Neuronal stem cell (in vitro differentiated cells): ENCODE measurements around the gene STEAP3.

Experiments
- DNase-seq: peaks from one replicate; pipeline ENCODE4 v3.0.0-alpha.2; 2013; ENCODE audit warnings: low spot score
- H2AFZ ChIP-seq: one replicate; pipeline ENCODE4 v1.6.1; 2013; ENCODE audit warnings: mild to moderate bottlenecking, low read length, inconsistent platforms
- H2AK5ac ChIP-seq: 2 replicates; pipeline ENCODE4 v1.6.1; 2013; ENCODE audit warnings: low read depth, mild to moderate bottlenecking, inconsistent platforms, low read length, moderate library complexity, mixed read lengths
- H2BK120ac ChIP-seq: 2 replicates; pipeline ENCODE4 v1.6.1; 2013; ENCODE audit warnings: low read depth, mild to moderate bottlenecking, inconsistent platforms, low read length, moderate library complexity, mixed read lengths
- H2BK12ac ChIP-seq: one replicate; pipeline ENCODE4 v1.6.1; 2013; ENCODE audit warnings: low read length, inconsistent platforms
- H2BK15ac ChIP-seq: 2 replicates; pipeline ENCODE4 v1.6.1; 2013; ENCODE audit warnings: mild to moderate bottlenecking, low read length, inconsistent platforms, mixed read lengths
- H2BK5ac ChIP-seq: one replicate; pipeline ENCODE4 v1.6.1; 2013; ENCODE audit warnings: inconsistent platforms, mild to moderate bottlenecking, low read length, moderate library complexity
- H3K14ac ChIP-seq: one replicate; pipeline ENCODE4 v1.6.1; 2013; ENCODE audit warnings: low read length, inconsistent platforms
- H3K18ac ChIP-seq: 2 replicates; pipeline ENCODE4 v1.6.1; 2013; ENCODE audit warnings: low read length, inconsistent platforms
- H3K23ac ChIP-seq: 2 replicates; pipeline ENCODE4 v1.6.1; 2013; ENCODE audit warnings: low read depth, mild to moderate bottlenecking, mixed read lengths, low read length, inconsistent platforms; ENCODE audit not compliant: poor library complexity
- H3K27ac ChIP-seq: replicated peaks from 3 replicates; pipeline ENCODE4 v1.5.1; 2013; ENCODE audit warnings: low read length, inconsistent platforms
- H3K27me3 ChIP-seq, 3 experiments: 2 replicates each; pipeline ENCODE4 v1.6.1; 2013; ENCODE audit warnings: low read length in 3 of 3, mild to moderate bottlenecking in 2 of 3, inconsistent platforms in 1 of 3, low read depth in 1 of 3, mixed read lengths in 1 of 3, moderate library complexity in 1 of 3; ENCODE audit not compliant: control insufficient read depth in 3 of 3, insufficient read depth in 3 of 3
- H3K36me3 ChIP-seq, 2 donors: replicated peaks in 1 of 2; 2 replicates each; pipeline ENCODE4 v1.6.1; 2013; ENCODE audit warnings: low read length in 2 of 2; ENCODE audit not compliant: control insufficient read depth in 2 of 2, insufficient read depth in 2 of 2
- H3K4ac ChIP-seq: 2 replicates; pipeline ENCODE4 v1.6.1; 2013; ENCODE audit warnings: inconsistent platforms, mild to moderate bottlenecking, low read length, moderate library complexity
- H3K4me1 ChIP-seq, 2 donors: 1 replicate in 1 of 2; 2 replicates in 1 of 2; pipeline ENCODE4 v1.6.1; 2013; ENCODE audit warnings: low read length in 2 of 2, low read depth in 1 of 2; ENCODE audit not compliant: control insufficient read depth in 2 of 2, insufficient read depth in 1 of 2
- H3K4me2 ChIP-seq: one replicate; pipeline ENCODE4 v1.6.1; 2013; ENCODE audit warnings: mild to moderate bottlenecking, low read length, inconsistent platforms; ENCODE audit not compliant: insufficient read depth, poor library complexity, severe bottlenecking
- H3K4me3 ChIP-seq, 2 donors: 2 replicates each; pipeline ENCODE4 v1.5.1; 2013; ENCODE audit warnings: low read length in 2 of 2, mild to moderate bottlenecking in 2 of 2, inconsistent platforms in 1 of 2, moderate library complexity in 1 of 2
- H3K79me1 ChIP-seq: one replicate; pipeline ENCODE4 v1.6.1; 2013; ENCODE audit warnings: low read depth, mild to moderate bottlenecking, inconsistent platforms, low read length, moderate library complexity
- H3K9ac ChIP-seq: one replicate; pipeline ENCODE4 v1.6.1; 2013; ENCODE audit warnings: mild to moderate bottlenecking, low read depth, low read length, inconsistent platforms; ENCODE audit not compliant: poor library complexity
- H3K9me3 ChIP-seq, 2 donors: replicated peaks in 1 of 2; 2 replicates each; pipeline versions ENCODE3 to v1.6.1; 2013; ENCODE audit warnings: low read length in 2 of 2, mild to moderate bottlenecking in 2 of 2, inconsistent platforms in 1 of 2, low read depth in 1 of 2, mixed read lengths in 1 of 2, moderate library complexity in 1 of 2; ENCODE audit not compliant: control insufficient read depth in 2 of 2, insufficient read depth in 1 of 2
- H4K8ac ChIP-seq: one replicate; pipeline ENCODE4 v1.6.1; 2013; ENCODE audit warnings: low read depth, mild to moderate bottlenecking, inconsistent platforms, low read length, moderate library complexity
- H4K91ac ChIP-seq: one replicate; pipeline ENCODE4 v1.6.1; 2013; ENCODE audit warnings: low read length, low read depth, mild to moderate bottlenecking, inconsistent platforms; ENCODE audit not compliant: poor library complexity
- WGBS, 2 donors: extraction: QIAGEN DNeasy Blood & Tissue Kit; methylation state at CpG; one replicate each; pipeline ENCODE4 v1.1.7; 2013; ENCODE audit warnings: missing lambda C conversion rate in 2 of 2, mixed read lengths in 1 of 2; ENCODE audit not compliant: insufficient read length in 2 of 2, insufficient replicate concordance in 1 of 2; ENCODE audit errors: extremely low coverage in 2 of 2; 5-methylcytosine and 5-hydroxymethylcytosine counted together

Gene STEAP3

DNA sequence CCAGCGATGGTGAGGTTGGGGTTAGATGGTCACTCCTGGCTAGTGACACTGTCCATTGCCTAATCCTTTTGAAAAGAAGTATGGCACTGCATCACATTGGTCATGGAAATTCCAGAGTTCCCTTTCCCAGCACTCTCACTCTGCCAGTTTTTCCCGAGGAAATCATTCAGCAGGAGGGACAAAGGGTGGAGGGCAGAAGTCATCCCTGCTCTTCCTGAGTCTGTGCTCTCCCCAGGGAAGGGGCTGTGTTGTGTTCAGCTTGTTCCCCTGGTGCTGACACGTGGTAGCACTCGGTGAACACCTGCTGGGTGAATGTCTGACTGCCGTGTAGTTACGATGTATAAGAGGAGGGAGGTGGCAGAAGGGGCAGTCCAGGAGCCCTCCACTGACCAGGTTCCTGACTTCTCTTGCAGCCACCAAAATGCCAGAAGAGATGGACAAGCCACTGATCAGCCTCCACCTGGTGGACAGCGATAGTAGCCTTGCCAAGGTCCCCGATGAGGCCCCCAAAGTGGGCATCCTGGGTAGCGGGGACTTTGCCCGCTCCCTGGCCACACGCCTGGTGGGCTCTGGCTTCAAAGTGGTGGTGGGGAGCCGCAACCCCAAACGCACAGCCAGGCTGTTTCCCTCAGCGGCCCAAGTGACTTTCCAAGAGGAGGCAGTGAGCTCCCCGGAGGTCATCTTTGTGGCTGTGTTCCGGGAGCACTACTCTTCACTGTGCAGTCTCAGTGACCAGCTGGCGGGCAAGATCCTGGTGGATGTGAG, 21.6 kb downstream of the STEAP3 start:
- Histone ChIP-seq H4K91ac (no peak overlapping the region), H3K9me3 (peaks cover 0 to 2% of the 10 kb centered on the region in 2 donors), H3K4me2 (no peak overlapping the region), H3K14ac (no peak overlapping the region), H3K18ac (no peak overlapping the region), H3K4me1 (peaks cover 6 to 13% of the 10 kb centered on the region in 2 donors), H3K4me3 (no peak overlapping the region), H2AK5ac (no peak overlapping the region), H3K9ac (no peak overlapping the region), H2BK12ac (no peak overlapping the region), H3K27me3 (peaks cover 0 to 51% (median 0%) of the 10 kb centered on the region in 3 experiments), H2AFZ (no peak overlapping the region), H3K23ac (no peak overlapping the region), H2BK15ac (no peak overlapping the region), H3K27ac (no peak overlapping the region), H3K36me3 (no peaks in the 10 kb centered on the region), H3K79me1 (no peaks in the 10 kb centered on the region), H4K8ac (no peak overlapping the region), H2BK120ac (no peak overlapping the region), H3K4ac (no peak overlapping the region), H2BK5ac (no peak overlapping the region)
- DNase-seq, result no peak
- no CpG with 5 or more reads among the region's 17 CpGs for WGBS, 2 donors

GRCh38 chr2:119245841-119246230, 22.2 kb downstream of the STEAP3 start:
- Histone ChIP-seq H4K91ac (no peak overlapping the region), H2BK12ac (no peak overlapping the region), H3K79me1 (no peaks in the 10 kb centered on the region), H3K4me2 (no peak overlapping the region), H3K4me3 (no peak overlapping the region), H2AK5ac (no peak overlapping the region), H3K4me1 (peaks cover under 1 to 7% of the 10 kb centered on the region in 2 donors), H2BK5ac (no peak overlapping the region), H3K36me3 (no peaks in the 10 kb centered on the region), H2BK120ac (no peak overlapping the region), H3K18ac (no peak overlapping the region), H3K23ac (no peak overlapping the region), H3K9me3 (peaks cover 0 to 2% of the 10 kb centered on the region in 2 donors), H3K27me3 (peaks cover 0 to 52% (median 0%) of the 10 kb centered on the region in 3 experiments), H3K9ac (no peak overlapping the region), H2BK15ac (no peak overlapping the region), H2AFZ (no peak overlapping the region), H3K4ac (no peak overlapping the region), H3K14ac (no peak overlapping the region), H3K27ac (no peak overlapping the region), H4K8ac (no peak overlapping the region)
- DNase-seq, result no peak
- no CpG with 5 or more reads among the region's 3 CpGs for WGBS, 2 donors

GRCh38 chr2:119246884-119247843, 23.5 kb downstream of the STEAP3 start:
- Histone ChIP-seq H3K4me2 (peak overlapping the region; percentile 3), H4K8ac (no peak overlapping the region), H2BK120ac (no peak overlapping the region), H3K18ac (peak overlapping the region; percentile 83), H3K9ac (peak overlapping the region; percentile 66), H3K4me3 (peak overlapping the region in 1 of 2 donors; percentile 27), H3K79me1 (no peaks in the 10 kb centered on the region), H2AFZ (no peak overlapping the region), H3K14ac (no peak overlapping the region), H3K9me3 (peaks cover 0 to 2% of the 10 kb centered on the region in 2 donors), H2BK5ac (no peak overlapping the region), H3K27me3 (peaks cover 0 to 52% (median 0%) of the 10 kb centered on the region in 3 experiments), H3K4me1 (peaks cover 0 to 6% of the 10 kb centered on the region in 2 donors), H3K36me3 (no peaks in the 10 kb centered on the region), H4K91ac (no peak overlapping the region), H2AK5ac (peak overlapping the region; percentile 49), H2BK15ac (peak overlapping the region; percentile 79), H2BK12ac (no peak overlapping the region), H3K4ac (no peak overlapping the region), H3K27ac (no peak overlapping the region), H3K23ac (no peak overlapping the region)
- no CpG with 5 or more reads among the region's 24 CpGs for WGBS, 2 donors
- DNase-seq, result no peak
